BJ (cell line): ENCODE results near the gene ABCA13. TPM values are rescaled to one million over a fixed set of nuclear protein-coding genes. Genes with fewer than 3 reads are reported as not detected.

Experiments
- CTCF ChIA-PET: fragments of 350-600 bp; formaldehyde crosslinking; extraction: SDS; loops from one replicate; lab custom pipeline; 2021; ENCODE audit warnings: antibody characterized with exemption, inconsistent platforms; lab: Yijun Ruan, JAX
- POLR2A ChIA-PET: fragments of 300-600 bp; sonication (Branson Sonifier 250); formaldehyde crosslinking; extraction: SDS; loops from one replicate; lab custom pipeline; 2021; ENCODE audit warnings: antibody characterized with exemption; lab: Charles Lee
- DNase-seq: peaks from one replicate; pipeline ENCODE4 v3.0.0-alpha.2; 2011; ENCODE audit warnings: low read depth
- H3K27me3 ChIP-seq: 2 replicates; pipeline ENCODE4 v1.6.0; 2011; ENCODE audit warnings: low read length; ENCODE audit not compliant: control insufficient read depth, insufficient read depth
- H3K36me3 ChIP-seq: 2 replicates; pipeline ENCODE4 v1.5.1; 2011; ENCODE audit warnings: low read length; ENCODE audit not compliant: control insufficient read depth, insufficient read depth
- H3K4me3 ChIP-seq: 2 replicates; pipeline ENCODE4 v1.5.1; 2011; ENCODE audit warnings: low read depth, mild to moderate bottlenecking, control low read depth, low read length
- CTCF ChIP-seq: IDR thresholded peaks from 2 replicates; pipeline ENCODE4 v1.5.1; 2011; ENCODE audit warnings: low read depth, mild to moderate bottlenecking, control low read depth, inconsistent platforms, low read length, moderate library complexity; ENCODE audit not compliant: insufficient read depth
- polyA plus RNA-seq: library from polyadenylated mRNA; depleted of rRNA; stranded (reverse); fragments of >200 nt; gene quantifications from 2 replicates; pipeline ENCODE4 v1.2.3, GENCODE V29; 2011

Gene ABCA13
- polyA plus RNA-seq, 1 experiment = 0.15 TPM

DNA sequence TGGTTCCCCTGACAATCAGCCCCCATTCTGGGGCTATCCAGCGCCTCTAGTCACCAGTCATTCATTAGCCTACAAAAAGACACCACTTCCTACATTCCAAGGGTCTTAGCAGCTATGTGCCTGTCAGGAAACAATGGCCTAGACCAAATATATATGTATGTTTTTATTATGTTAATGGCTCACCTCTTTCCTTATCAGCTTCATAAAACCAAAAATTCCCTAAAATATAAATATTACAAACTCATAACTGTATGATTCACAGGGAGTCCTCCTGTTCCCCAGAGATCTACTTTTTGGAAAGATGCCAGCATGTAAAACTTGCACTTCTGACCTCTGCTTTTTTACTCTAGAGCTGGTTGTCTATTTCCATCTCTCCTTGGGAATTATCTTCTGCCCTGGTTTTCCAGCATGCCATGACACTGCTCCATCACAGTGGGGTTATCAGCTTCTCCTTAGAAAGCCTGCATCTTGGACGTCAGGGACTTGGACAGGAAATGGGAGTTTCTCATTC, 79.2 kb downstream of the ABCA13 start:
- no peak for DNase-seq
- POLR2A ChIA-PET = no interaction called here
- CTCF ChIA-PET = interaction anchor here (1.1 kb wide), 1 partner anchor 11 kb away, joined by 3 read pairs; no protein-coding TSS in a partner anchor
- Histone ChIP-seq H3K27me3 (no peaks in the 10 kb centered on the region; the same call in 1 of the 2 replicates), H3K4me3 (no peak overlapping the region), H3K36me3 (no peaks in the 10 kb centered on the region)
- no peak for TF ChIP-seq CTCF

- H3K4me3 ChIP-seq = no peak overlapping the region
- ChIA-PET POLR2A (no interaction called here), CTCF (no interaction called here)
- H3K36me3 ChIP-seq = no peaks in the 10 kb centered on the region
- H3K27me3 ChIP-seq = no peaks in the 10 kb centered on the region
- TF ChIP-seq CTCF = no peak
- no peak for DNase-seq
Observed at GRCh38 chr7:48251766-48252165, 80.5 kb downstream of the ABCA13 start.

- no peak for TF ChIP-seq CTCF
- Histone ChIP-seq H3K4me3 (no peak overlapping the region), H3K36me3 (no peaks in the 10 kb centered on the region), H3K27me3 (no peaks in the 10 kb centered on the region; the same call in 1 of the 2 replicates)
- ChIA-PET CTCF (no interaction called here), POLR2A (no interaction called here)
- DNase-seq = no peak
Observed at GRCh38 chr7:48252995-48253394, 81.7 kb downstream of the ABCA13 start.

DNA sequence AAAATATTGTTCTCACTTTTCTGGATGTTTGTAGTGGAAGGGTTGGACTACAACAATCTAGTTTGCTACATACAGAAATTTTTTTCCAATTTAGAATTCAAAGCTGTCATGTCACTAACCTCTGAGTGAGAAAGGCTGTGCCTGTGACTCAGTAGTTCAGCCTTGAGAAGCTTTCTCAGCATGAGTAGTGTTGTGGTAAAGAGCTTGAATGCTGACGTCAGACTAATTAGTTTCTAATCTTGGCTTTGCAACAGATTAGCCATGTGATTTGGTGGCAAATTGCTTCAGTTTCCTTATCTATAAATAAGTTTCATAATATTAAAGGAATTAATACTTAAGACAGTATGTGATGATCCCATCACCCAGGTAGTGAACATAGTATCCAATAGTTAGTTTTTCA, 83.8 kb downstream of the ABCA13 start:
- ChIA-PET POLR2A (no interaction called here), CTCF (interaction anchor here (0.9 to 1.0 kb wide), 2 partner anchors 12 to 87 kb away, joined by 3 read pairs; no protein-coding TSS in a partner anchor)
- TF ChIP-seq CTCF = no peak
- Histone ChIP-seq H3K27me3 (no peaks in the 10 kb centered on the region; the same call in 1 of the 2 replicates), H3K36me3 (no peaks in the 10 kb centered on the region), H3K4me3 (no peak overlapping the region)
- no peak for DNase-seq

DNA sequence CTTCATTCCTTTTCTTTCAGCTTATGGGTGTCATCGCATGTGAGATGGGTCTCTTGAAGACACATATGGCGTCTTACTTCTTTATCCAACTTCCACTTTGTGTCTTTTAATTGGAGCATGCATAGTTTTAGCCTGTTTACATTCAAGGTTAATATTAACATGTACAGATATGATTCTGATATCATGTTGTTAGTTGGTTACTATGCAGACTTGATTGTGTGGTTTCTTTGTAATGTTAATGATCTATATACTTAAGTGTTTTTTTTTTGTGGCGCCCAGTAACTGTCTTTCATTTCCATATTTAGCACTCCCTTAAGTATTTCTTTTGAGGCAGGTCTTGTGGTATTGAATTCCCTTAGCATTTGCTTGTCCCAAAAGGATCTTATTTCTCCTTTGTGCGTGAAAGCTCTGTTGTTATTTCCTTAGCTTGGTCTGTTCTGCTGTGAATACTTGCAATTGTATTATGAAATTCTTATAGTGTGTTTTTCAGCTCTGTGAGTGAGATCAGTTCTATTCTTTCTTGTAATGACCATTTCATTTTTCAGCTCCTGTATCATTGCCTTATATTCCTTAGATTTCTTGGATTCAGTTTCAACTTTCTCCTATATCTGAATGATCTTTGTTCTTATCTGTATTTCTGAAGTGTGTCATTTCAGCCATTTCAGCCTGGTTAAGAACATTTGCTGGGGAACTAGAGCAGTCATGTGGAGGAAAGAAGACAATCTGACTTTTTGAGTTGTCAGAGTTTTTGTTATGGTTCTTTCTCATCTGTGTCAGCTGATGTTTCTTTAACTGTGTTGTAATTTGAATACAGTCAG, 88.4 kb downstream of the ABCA13 start:
- Histone ChIP-seq H3K36me3 (no peaks in the 10 kb centered on the region), H3K27me3 (no peaks in the 10 kb centered on the region; the same call in 1 of the 2 replicates), H3K4me3 (no peak overlapping the region)
- no peak for TF ChIP-seq CTCF
- DNase-seq = no peak
- ChIA-PET POLR2A (interaction anchor here (0.6 kb wide), 1 partner anchor 9 kb away, joined by 3 read pairs; no protein-coding TSS in a partner anchor), CTCF (no interaction called here)
